CD4-positive, alpha-beta T cell treated with Interferon alpha-2 for 1 hour (primary cell): ENCODE data around the gene NPC1L1.

ENCODE experiments used
- DNase-seq, 2 donors: peaks; one replicate each; pipeline ENCODE4 v3.0.0-alpha.2; 2020 to 2022

Gene NPC1L1

GRCh38 chr7:44505595-44505994 is 35.5 kb downstream of the NPC1L1 start:
- DNase-seq, result no peak

GRCh38 chr7:44498230-44498954 is 42.7 kb downstream of the NPC1L1 start:
- DNase-seq, result no peak

GRCh38 chr7:44497155-44498027 is 43.7 kb downstream of the NPC1L1 start:
- DNase-seq, result no peak

GRCh38 chr7:44496385-44496784 is 44.7 kb downstream of the NPC1L1 start:
- no peak for DNase-seq

DNA sequence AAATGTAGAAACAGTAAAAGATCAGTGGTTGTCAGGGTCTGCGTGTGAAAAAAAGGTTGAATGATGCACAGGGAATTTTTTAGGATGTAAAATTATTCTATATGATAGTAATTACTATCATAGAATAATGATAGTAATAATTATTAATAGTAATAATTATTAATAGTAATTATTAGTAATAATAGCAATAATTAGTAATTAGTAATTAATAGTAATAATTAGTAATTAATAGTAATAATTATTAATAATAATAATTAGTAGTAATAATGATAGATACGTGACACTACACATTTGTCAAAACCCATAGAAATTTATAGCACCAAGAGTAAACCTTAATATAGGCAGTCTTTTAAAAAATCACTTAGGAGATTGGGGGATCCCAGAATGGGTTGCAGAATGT is 46.2 kb downstream of the NPC1L1 start:
- no peak for DNase-seq

DNA sequence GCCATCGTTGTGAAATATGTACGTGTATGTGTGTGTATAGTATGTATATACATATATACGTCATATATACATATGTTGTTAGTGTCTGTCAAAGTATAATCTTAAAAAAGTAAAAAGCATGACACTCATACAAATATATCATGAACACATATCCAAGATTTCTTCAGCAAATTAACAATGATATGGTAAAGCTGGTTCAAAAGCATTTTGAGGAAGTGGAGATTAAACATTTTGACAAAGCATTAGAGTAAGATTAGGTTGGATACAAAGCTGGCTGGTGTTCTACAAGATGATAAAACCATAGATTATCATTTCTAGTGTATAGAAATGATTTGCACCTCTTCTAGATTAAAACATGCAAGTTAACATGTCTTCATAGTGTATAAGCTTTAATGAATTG is 49.9 kb downstream of the NPC1L1 start:
- no peak for DNase-seq

DNA sequence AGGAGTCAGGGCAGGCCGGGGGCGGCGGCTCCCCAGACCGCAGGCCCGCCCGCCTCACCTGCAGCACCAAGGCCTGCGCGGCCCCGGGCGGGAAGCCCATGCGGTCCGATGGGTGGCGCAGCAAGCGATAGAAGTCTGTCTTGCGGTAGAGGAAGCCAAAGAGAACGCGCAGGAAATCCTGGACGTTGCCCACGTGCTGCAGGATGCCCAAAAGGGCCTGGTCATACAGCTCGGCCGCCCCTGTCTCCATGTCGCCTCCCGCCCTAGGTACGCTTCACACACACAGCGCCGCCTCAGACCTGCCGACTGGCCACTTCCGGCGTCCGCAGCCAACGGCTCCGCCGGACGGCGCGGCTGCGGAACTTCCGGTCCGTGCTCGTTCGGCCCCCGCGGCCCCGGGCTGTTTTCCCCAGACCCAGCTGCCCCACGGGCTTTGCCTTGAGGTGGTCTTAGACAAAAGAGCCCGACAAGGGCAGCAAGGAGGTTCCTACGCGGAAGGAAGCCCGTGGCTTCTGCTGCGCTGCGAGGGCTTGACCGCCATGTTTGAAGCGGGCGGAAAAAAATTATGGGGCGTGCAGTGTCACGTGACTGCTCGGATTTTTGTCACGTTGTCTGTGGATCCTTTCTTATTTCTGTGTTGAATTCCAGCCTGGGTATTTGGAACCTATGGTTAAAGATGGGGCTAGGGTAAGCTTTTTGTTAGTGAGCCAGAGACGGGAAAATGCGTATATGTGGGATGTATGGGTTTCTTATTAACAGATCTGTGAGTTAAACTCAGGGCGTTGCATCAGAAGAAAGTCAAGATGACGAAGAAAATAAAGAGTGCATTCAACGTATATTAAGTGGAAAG is 50.6 kb downstream of the NPC1L1 start, which contains the start of gene NUDCD3:
TSS of gene NUDCD3 (minus strand) at position 308 of the 850 bp plus-strand sequence. CDS start at position 250, 58 bp downstream.
- peak; percentile 80 to 87 for DNase-seq

GRCh38 chr7:44489955-44490350 is 51.2 kb downstream of the NPC1L1 start:
- peak; percentile 36 to 53 for DNase-seq

GRCh38 chr7:44488955-44489354 is 52.2 kb downstream of the NPC1L1 start:
- DNase-seq, result no peak

- DNase-seq, result no peak
Observed at GRCh38 chr7:44486693-44487092, 54.4 kb downstream of the NPC1L1 start.

DNA sequence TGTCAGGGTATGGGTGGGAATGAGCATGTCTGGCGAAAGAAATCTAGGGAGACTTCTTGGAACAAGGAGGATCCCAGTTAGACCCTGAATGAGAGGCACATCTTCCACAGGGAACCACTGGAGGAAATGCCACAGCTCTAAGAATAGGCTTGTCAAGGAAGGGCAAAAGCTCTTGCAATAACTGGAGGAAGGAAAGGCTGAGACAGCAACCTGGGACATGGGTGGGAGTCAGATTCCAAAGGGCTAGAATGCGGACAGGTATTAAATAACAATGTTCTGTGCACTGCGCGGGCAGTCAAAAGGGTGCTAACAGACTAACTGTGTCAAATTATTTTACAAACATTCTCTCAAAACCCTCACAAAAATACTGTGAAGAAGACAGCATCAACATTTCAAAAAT is 55.1 kb downstream of the NPC1L1 start:
- no peak for DNase-seq

- DNase-seq, result no peak
Observed at GRCh38 chr7:44484482-44485313, 56.4 kb downstream of the NPC1L1 start.

DNA sequence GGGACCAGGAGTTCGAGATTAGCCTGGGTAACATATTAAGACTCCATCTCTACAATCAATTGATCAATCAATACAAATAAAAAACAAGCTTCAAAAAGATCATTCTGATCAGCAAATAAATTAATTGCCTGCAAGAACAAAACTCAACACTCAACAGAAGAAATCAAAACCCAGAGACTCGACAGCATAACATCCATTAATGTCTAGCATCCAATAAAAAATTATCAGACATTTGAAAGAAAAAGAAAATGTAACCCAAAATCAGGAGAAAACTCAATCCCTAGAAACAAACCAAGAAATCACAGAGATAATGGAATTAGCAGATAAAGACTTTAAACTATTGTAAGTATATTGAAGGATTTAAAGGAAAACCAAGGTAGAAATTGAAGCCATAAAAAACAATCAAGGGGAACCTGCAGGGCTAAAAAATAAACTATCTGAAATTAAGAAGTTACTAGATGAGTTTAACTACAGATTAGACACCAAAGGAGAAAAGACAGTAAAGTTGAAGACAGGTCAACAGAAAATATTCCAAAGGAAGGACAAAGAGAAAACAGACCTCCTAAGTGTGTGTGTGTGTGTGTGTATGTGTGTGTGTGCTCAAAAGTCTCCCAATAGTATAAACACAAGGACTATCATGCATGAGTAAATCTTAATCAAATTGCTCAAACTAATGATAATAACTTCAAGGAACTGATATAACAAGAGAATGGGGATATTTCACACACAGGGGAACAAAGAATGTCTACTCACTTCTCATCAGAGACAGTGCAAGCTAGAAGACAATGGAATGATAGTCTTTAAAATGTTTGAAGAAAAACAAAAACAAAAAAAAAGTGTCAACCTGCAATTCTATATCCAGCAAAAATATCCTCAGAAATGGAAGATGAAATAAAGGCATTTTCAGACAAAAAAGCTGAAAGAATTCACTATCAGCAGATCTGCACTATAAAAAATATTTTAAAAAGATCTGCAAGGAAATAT is 58.3 kb downstream of the NPC1L1 start:
- DNase-seq, result no peak

DNA sequence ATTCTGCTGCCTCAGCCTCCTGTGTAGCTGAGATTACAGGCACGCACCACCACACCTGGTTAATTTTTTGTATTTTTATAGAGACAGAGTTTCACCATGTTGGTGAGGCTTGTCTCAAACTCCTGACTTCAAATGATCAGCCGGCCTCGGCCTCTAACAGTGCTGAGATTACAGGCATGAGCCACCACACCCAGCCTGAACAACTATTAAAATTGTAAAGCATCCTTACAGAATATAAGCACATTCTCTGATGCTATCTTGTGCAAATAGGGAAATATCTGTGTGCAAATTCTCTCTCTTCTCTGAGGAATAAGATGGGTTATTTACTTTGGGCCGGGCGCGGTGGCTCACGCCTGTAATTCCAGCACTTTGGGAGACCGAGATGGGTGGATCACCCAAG is 63.2 kb downstream of the NPC1L1 start:
- DNase-seq, result no peak

- DNase-seq, result peak; percentile 56 to 76
Observed at GRCh38 chr7:44477063-44477830, 63.9 kb downstream of the NPC1L1 start.

GRCh38 chr7:44476313-44476712 is 64.8 kb downstream of the NPC1L1 start:
- no peak for DNase-seq

- DNase-seq, result no peak
Observed at GRCh38 chr7:44473295-44473694, 67.8 kb downstream of the NPC1L1 start.

DNA sequence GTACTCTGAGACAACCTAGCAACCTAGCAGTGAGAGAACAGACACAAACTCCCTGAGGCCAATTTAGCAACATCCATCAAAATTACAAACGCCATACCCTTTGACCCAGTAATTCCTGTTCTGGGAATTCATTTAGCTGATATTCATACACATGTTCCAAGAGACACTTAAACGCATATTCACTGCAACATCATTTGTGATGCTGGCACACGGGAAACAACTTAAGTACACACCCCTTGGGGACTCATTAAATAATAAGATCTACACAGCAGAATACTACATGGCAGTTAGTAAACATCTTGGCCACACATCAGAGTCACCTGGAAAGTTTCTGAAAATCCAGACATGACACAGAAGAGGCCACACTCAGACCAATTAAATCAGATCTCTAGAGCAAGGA is 68.3 kb downstream of the NPC1L1 start:
- DNase-seq, result no peak

DNA sequence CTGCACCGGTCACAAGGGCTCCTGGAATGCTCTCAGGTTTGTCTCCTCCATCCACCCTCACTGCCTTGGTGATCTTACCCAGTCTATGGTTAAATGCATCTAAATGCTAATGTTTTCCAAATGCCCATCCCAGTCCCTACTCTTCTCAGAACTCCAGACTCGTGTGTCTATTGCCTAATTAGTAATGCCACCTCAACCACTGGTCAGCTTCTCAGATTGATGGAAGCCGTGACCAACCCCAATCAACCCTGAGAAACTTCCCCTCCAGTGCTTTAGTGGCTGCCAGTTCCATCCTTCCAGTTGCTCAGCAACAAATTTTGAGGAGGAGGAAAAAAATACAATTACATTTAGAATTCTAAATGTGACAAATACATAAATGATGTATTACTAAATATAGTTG is 69.3 kb downstream of the NPC1L1 start:
- DNase-seq, result no peak

- no peak for DNase-seq
Observed at GRCh38 chr7:44471436-44471835, 69.7 kb downstream of the NPC1L1 start.
